KG1 (cell line): ENCODE measurements around the gene KIRREL3.

Experiments
- DNase-seq: peaks from one replicate; lab custom pipeline; 2025; lab: John Stamatoyannopoulos, UW

Gene KIRREL3

GRCh38 chr11:126506789-126507188, 493.8 kb downstream of the KIRREL3 start:
- no peak for DNase-seq

DNA sequence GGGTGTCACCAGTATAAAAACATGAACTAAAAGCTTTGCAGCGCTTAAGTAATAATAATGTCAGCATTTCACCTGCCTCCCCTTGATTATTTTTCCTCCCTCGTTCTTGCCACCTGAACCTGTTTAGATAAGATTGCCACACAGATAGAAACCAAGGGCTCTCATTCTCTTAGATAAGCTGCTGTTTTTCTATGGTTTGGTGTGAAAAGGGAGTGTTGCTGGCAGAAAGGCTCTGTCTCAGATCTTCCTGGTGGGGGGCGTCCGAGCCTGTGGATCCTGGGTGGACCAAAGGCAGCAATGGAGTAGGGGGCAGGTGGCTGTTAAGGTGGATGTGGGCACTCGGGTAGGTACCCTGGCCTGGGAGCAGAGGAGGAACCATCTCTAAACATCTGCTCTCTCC, 497.6 kb downstream of the KIRREL3 start:
- no peak for DNase-seq

DNA sequence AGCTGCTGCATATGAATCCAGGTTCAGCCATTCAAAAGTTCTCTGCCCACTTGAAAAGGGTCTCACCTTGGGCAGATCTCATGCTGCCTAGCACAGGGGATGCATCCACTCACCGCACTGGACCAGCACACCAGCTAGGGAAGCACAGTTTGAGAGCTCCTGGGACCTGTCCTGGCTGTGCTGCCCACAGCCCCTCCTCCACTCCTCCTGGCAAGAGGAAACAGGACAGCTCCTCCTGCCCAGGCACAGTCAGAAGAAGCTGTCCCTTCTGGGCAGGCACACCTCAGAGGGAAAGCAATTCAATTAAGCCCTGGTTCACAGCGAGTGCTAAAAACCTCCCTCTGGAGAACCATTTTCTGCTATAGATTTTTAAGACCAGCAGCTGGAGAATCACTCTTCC, 498.4 kb downstream of the KIRREL3 start:
- no peak for DNase-seq

GRCh38 chr11:126501641-126502040, 498.9 kb downstream of the KIRREL3 start:
- DNase-seq: no peak

DNA sequence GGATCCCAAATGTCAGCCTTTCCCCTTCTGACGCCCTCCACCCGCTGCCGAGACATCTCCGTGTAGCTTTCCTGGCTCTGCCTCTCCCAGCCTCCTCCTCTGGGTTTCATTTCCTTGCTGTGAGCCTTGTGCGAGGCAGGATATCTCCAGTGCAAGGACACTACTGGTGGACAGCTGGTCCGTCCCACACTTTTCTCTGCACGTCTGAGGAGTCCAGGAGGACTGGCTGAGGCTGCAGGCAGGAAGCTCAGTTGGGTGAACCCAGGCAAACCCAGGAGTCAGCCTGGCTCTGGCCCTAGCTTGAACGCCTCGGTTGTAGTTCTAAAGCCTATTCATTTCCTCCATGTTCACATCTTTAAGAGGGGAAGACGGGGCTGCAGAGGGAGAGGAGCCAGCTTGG, 499.6 kb downstream of the KIRREL3 start:
- DNase-seq: no peak

DNA sequence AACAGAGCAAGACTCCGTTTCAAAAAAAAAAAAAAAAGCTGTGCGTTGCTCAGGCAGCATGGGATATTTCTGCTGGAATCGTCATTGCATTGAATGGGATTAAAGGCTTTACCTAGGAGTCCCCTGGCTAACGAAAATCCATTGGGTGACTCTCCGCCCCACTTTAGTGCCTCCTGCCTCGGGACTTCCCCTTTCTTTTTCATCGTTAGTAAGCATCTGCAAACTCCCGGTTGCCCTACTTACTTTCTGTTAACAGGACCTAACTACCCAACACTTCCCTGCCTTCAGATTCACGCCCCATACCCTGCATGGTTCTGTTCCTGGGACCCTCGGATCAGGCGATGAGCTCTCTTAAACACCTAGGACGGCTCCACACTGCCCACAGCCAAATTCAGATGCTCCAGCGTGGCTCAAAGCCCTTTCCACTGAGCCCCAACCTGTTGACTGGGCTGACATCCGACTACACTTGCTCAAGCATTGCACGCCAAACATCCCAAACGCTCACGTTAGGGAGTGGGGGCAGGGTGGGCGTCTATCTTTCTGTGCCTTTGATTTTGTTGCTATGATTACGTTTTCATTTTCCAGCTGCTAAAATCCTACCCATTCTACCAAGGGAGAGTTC, 501.3 kb downstream of the KIRREL3 start:
- no peak for DNase-seq

GRCh38 chr11:126498281-126498680, 502.3 kb downstream of the KIRREL3 start:
- DNase-seq: no peak

DNA sequence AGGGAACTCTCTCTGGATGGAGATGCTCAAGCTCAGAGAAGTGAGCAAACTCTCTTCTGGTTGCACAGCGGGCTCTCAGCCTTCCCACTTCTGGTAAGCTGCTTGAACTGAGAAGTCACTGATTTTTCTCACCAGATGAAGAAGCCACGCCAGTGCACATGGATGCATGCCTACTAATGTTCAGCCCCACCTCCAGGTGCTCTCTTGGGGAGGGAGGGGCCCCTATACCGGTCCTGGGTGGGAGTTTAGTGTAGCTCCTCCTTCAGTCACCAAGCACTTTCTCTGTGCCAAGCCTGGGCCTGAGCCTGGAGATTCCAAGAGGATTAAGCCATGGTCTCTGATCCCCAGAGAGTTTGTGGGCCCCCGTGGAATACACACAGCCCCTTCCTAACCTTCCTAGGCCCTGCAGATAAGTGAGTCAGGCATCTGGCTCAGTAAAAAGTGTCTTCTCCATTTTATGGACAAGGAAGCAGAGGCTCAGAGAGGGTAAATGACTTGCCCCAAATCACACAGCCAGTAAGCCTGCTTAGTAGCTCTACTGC, 502.9 kb downstream of the KIRREL3 start:
- DNase-seq: no peak

GRCh38 chr11:126496576-126497337, 503.8 kb downstream of the KIRREL3 start:
- no peak for DNase-seq

GRCh38 chr11:126495281-126496220, 505.0 kb downstream of the KIRREL3 start:
- no peak for DNase-seq

DNA sequence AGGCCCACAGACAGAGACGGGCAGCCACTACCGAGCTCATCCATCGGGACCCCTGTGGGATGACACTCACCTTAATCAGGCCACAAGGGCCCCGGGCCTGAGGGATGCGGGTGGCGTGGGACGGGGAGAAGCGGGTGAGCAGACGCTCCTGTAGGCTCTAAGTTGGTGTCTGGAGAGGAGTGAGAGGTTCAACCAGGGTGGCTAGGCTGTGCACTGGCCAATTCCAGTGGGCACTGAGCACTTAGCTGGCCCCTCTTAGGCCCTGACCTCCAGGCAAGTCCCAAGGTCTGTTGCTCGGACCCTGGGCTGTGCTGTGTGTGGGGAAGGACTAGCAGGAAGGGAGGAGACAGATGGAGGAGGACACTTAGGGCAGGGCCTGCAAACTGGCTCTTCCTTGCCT, 505.7 kb downstream of the KIRREL3 start:
- no peak for DNase-seq

DNA sequence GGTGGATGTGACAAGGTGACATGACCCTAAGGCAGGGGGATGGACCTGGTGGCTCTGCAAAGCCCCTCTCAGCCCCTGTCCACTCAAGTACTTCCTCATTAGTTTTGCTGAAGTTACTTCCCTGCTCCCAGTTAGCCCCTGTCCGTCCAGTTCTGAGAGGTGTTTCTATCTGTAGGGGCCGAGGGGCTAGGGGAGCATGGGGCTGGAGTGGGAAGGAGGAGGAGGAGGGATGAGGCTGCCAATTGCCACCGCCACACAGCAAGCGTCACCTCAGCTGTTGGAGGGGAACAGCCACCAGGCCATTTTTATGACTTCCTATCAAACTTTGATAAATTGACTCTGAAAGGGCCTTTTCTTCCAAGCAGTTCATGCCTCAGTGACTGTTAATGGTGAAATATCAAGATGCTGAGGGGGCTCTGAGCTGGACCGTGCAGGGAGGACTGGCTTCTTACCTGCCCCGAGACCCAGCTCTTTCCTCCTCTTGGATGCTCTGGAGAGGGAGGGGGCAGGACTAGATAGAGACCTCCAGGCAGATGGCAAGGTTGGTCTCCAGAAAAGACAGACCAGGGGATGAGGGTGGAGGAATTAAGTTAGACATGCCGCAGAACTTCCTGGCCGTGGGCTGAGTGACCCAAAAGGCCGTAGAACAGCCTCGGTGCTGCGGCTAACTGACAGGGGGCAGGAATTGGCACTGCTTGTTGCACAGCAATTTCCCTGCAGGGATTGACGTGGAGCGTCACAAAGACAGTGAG, 508.1 kb downstream of the KIRREL3 start:
- no peak for DNase-seq

DNA sequence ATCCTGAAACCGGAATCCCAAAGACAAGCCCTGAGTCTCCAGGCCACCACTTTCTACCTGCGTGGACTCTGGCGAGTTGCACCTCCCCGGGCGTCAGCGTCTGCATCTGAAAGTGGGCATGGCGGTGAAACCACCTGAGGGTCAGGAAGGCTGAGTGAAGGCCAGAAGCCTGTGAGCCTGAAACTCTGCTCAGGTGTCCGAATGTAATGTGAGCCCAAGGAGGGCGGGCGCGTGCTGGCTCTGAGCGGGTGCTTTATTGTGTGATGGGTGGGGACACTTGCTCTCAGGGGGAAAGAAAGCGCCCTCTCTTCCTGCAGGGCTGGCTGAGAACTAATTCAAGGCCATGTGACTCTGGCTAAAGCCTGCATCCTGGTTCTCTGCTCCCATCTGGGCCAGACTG, 509.5 kb downstream of the KIRREL3 start:
- DNase-seq: no peak

DNA sequence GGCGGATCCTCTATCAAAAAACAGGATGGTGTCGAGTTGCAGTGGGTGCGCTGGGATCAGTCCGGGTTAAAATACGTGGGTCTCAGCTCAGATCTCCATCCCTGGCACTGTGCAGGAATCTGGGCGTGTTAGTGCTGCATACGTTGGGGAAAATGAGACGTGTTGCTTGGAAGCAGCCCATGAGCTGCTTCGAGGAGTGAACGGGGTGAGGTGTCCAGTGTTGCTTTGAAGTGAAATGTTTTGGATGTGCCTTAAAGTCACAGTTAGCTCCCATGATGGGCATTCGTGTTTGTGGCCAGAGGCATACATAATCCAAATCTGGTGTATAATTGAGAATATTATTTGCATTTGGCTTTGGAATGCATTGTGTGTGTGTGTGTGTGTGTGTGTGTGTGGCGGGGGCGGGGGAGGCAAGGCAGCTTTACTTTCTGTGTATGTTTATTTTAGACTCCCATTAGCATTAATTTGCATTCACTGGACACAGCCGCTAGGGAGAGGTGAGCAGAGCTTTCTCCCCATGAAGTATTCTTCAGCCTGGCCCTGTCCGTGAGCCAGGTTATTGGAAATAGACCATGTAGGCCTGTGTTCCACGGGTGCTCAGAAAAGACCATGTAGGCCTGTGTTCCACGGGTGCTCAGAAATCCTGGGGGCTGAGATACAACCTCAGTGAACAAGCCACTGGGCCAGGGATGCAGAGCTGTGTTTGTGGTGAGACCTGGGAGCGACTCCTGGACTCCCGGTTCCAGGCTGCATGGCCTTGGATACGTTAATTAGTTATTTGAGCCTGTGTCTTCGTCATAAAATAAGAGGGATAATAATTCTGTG, 510.5 kb downstream of the KIRREL3 start:
- no peak for DNase-seq

DNA sequence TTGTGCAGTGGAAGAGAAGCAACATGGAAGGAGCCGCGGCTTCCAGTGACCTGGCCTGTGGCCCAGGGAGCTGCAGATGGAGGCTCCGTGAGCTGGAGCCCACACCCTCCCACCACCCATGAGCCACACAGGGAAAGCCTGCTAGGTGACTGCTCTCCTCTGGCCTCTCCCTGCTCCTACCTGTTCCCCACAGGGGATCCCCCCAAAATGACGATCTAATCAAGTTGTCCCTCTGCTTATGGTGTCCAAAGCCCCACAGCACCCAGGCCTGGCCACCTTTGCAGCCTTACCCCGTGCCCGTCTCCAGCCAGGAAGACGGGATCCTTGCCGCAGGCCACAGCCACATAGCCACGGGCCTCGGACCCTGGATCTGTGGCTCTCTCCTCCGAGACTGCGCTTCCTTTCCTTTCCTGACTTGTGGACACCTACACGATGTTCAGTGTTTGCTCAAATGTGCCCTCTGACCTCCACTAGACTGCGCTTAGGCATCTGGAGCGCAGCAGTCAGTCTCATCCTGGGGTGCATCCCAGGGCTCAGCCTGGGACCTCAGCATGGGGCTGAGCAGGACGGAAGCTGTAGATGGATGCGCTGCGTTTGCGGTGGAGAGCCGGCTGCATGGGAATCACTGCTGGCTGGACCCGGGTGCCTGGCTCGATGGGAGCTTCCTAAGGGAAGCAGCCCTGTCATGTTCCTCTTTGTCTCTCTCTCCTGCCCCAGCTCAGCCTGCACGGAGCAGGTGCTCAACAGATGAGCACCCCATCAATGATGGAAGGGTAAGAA, 511.8 kb downstream of the KIRREL3 start:
- DNase-seq: no peak

DNA sequence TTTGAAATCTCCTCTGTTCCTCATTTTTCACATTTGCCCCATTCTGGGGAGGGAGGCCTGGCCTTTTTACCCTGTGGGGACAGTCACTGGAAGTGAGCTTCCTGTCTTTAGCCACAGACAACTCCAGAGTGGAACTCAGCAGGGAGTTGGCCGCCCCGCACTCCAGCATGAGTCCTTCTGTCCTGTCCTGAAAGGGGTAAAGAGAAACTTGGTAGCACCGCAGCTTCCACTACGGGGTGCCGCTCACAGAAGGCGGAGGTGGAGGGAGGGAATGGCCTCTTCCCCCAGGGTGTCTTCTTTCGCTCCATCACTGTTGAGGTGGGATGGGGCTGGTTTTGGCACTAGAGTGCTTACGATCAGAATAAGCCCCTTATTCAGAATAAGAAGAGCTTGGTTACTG, 512.9 kb downstream of the KIRREL3 start:
- no peak for DNase-seq

DNA sequence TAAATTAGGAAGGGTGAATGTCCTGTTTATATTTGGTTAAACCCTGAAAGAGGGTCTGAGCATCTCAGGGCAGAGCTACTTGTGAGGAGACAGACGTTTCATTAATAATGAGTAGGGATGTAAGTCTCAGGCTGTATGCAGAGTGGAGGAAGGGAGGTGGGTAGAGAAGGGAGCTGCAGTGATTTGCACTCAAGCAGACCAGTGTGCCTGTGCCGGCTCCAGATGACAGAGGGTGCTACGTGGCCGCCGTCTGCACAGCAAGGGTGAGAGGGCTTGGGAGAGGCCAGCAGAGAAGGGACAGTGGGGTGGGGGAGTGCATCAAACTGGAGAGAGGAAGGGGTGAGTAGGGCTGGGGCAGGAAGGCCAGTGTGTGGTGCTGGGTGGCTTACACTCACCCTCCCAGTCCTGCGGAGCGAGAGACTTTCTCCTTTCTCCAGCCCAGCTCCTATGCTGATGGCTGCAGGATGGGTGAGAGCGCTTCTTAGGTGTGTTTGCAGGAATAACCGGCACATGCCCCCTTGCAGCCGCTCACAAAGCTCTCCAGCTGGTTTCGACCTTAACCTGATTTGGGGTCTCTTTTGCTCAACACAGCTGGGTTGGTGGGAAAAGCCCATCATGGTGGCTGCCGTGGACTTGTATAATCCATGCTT, 514.5 kb downstream of the KIRREL3 start:
- DNase-seq: no peak

DNA sequence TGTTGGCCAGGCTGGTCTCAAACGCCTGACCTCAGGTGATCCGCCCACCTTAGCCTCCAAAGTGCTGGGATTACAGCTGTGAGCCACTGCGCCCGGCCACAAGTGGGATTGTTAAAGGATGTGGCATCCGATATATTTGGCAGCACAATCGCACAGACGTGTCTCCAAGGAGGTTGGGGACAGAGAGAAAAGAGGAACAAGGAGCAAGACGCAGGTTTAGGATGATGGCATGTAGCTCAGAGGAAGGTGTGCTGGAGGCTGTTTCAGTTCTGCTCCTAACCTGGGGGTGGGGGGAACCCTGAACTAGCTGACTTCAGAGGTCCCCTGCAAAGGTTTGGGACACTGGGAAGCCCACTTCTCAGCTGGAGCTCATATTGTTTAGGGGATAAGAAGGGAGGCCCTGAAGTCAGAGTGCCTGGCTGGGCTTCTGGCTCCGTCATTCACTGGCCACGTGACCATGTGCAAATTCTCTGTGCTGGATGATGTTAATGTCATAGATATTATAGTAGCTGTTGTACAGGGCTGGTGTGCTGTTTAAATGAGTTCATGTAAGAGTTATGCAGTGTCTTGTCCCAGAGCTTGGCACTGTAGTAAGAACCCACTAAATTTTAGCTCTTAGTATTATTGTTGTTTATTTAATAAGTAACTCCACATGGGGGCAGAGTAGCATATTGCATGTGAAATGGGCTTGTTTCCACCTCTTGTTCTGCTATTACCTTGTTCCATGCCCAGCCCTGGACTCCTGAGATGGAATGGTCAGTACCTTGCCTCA, 515.4 kb downstream of the KIRREL3 start:
- no peak for DNase-seq

GRCh38 chr11:126484266-126484665, 516.3 kb downstream of the KIRREL3 start:
- no peak for DNase-seq
